ENCODE results near the gene SIRPA.

Gene SIRPA

DNA sequence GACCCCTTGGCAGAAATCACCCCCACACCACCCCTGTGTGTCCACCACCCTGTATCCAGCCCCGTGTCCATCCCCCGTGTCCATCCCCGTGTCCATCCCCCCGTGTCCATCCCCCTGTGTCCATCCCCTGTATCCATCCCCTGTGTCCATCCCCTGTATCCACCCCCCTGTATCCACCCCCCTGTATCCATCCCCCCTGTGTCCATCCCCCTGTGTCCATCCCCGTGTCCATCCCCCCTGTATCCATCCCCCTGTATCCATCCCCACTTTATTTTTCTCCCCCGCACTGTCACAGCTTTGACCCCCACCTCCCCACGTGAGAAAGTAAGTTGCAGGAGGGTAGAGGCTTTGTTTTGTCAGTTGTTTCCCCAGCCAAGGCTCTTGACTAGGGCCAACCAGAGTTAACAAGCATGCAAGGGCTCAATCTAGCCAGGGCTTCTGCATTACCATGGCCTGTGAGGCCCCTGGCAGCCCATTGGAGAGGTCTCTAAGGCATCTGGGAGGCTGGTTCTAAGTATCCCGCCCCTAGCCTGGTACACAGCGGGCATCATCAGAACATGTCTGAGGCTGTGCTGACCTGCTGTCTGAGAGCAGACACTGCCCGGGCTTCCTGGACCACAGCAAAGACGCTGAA, 18.1 kb upstream of the SIRPA start:
- Mint-ChIP-seq H3K27ac (no peak overlapping the region), H3K4me1 (no peaks in the 10 kb centered on the region), H3K4me3 (no peak overlapping the region), H3K27me3 (no peaks in the 10 kb centered on the region), H3K36me3 (no peaks in the 10 kb centered on the region), H3K9me3 (no peaks in the 10 kb centered on the region)

DNA sequence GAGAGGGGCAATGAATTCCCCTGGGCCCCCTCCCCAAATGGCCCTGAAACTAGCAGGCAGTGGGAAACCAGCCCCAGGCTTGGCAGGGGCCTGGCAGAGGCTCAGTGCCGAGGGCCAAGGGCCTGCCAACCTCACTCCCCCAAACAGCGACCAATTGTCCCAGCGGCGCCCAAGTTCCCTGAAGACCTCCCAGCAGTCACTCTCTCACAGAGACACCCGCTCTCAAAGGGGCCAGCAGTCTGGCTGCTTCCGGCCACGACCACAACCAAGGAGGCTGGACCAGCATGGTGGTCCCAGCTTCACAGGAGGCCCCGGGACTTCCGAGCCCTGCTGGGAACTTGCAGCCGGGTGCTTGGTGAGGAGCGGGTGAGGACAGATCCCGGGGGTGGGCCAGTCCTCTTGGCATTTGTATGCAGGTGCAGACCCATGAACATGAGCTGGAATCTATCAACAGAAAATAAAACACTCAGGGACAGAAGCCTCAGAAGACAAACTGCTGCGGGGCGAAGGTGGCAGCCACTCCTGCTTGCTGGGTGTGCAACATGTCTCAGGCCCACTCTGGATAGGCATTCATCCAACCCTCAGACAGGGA, 17.5 kb upstream of the SIRPA start:
- no peaks in the 10 kb centered on the region for H3K4me1 Mint-ChIP-seq
- H3K27ac Mint-ChIP-seq: no peak overlapping the region
- H3K9me3 Mint-ChIP-seq: no peaks in the 10 kb centered on the region
- H3K27me3 Mint-ChIP-seq: no peaks in the 10 kb centered on the region
- no peak overlapping the region for H3K4me3 Mint-ChIP-seq
- H3K36me3 Mint-ChIP-seq: no peaks in the 10 kb centered on the region

DNA sequence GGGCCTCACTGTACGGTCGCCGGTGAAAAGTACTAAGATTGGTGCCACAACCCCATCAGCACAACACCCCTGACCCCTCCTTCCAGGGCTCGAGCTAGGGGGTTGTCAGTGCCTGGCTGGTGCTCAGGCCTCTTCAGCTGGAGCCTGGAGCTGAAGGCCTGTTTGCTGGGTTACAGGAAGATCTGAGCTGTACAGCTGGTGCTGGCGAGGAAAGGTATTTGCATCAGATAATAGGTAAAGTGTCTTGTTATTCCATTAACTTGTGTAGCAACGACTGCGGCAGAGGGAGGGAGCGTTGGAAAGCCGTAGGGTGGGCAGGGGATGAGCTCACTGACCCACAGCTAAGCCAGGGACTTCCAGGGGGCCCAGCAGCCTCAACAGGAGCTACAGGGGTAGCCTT, 15.8 kb upstream of the SIRPA start:
- H3K4me1 Mint-ChIP-seq: peaks cover 8% of the 10 kb centered on the region
- H3K9me3 Mint-ChIP-seq: no peaks in the 10 kb centered on the region

DNA sequence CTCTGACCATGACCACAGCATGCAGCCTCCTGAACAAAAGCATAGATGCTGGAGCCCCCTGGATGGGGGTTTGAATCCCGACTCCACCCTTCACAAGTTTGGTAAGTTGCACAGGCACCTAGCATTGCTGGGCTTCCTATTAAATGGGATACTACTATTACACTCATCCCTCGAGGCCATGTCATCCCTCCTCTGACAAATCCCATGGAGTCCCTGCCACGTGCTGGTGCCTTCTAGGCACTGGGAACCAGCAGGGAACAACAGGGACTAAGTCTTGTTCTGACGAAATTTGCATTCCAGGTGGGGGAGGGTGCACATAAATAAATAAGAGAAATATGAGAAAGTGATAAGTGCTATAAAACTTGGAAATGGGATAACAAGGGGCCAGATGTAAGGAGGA, 15.3 kb upstream of the SIRPA start:
- peaks cover 8% of the 10 kb centered on the region for H3K4me1 Mint-ChIP-seq
- H3K36me3 Mint-ChIP-seq: no peaks in the 10 kb centered on the region
- no peaks in the 10 kb centered on the region for H3K27me3 Mint-ChIP-seq
- no peak overlapping the region for H3K27ac Mint-ChIP-seq
- H3K9me3 Mint-ChIP-seq: no peaks in the 10 kb centered on the region
- no peak overlapping the region for H3K4me3 Mint-ChIP-seq

More for the DNA sequence above, 15.8 kb upstream of the SIRPA start:
- Mint-ChIP-seq H3K27ac (no peak overlapping the region), H3K36me3 (no peaks in the 10 kb centered on the region), H3K27me3 (no peaks in the 10 kb centered on the region), H3K4me3 (no peak overlapping the region)

DNA sequence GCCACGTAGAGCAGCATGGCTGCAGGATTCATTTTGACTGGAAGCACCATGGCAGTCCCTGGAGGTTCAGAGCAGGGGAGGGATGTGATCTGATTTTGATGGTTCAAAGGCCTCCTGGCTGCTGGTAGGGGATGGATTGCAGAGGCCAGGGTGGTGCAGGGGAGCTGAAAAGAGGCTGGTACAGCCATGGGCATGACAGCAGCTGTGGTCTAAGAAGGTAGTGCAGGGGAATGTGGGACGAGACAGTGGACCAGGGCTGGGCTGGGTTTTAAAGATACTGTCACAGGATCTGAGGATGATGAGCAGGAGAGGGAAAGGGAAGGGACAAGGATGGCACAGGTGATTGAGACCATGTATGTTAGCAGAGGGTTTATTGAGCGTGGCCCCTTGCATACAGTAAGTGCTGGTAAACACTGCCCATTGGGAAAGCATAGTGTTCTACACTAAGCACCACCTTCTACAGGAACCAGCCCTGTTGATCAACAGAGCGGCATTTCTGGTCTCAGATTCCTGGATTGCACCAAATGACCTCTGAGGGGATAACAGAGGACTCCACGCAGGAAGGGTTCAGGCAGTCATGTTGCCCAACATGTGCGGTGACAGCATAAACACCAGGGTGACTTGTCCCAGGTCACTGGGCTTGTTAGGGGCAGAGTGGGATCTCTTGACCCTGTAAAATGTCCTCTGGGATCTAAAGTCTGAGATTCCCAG, 14.5 kb upstream of the SIRPA start:
- no peaks in the 10 kb centered on the region for H3K27me3 Mint-ChIP-seq
- peaks cover 8% of the 10 kb centered on the region for H3K4me1 Mint-ChIP-seq
- H3K9me3 Mint-ChIP-seq: no peaks in the 10 kb centered on the region
- H3K36me3 Mint-ChIP-seq: no peaks in the 10 kb centered on the region
- H3K4me3 Mint-ChIP-seq: no peak overlapping the region
- no peak overlapping the region for H3K27ac Mint-ChIP-seq

DNA sequence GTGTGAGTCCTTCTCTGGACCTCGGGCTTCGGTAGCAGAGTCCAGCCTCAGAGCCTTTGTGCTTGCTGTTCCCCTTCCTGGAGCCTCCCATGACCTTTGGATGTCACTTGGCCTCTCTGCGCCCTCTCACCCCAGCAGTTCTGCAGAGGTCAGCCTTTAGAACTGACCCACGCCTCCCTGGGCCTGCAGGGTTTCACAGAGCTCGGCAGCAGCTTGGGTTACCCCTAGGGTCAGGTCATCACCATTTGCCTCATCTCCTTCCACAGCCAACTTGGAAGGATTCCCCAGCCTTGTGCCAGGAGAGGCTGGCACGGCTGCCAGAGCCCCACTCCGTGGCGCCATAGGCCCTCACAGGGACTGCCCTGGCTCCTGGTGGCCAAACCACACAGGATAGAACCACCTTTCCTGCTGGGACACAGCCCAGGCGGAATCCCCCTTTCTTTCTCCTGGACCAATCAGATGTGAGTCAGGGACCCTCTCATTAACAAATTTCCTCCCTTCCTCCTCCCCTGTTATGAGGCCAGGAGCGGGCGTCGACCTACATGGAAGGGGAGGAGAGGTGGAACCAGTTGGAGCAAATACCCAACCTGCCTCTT, 13.9 kb upstream of the SIRPA start:
- H3K27me3 Mint-ChIP-seq: no peaks in the 10 kb centered on the region
- no peak overlapping the region for H3K27ac Mint-ChIP-seq
- H3K4me1 Mint-ChIP-seq: peaks cover 8% of the 10 kb centered on the region
- H3K9me3 Mint-ChIP-seq: no peaks in the 10 kb centered on the region
- H3K4me3 Mint-ChIP-seq: no peak overlapping the region
- H3K36me3 Mint-ChIP-seq: no peaks in the 10 kb centered on the region

DNA sequence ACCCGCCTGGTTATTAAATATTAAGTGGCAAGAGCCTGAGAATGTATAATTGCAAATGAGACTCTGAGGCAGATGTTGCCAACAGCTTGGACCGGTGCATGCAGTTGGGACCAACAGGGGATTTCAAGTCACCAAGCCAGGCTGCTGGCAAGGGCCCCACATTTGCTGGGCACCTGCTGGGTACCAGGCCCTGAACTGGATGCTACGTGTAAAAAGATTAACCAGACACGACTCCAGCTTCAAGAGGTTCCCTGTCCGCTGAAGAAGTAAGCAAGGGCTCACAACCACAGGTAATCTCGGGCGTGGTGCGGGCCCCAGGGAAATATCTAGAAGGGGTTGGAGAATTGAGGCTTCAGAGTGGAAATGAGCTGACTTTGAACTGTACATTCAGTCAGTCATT, 13.2 kb upstream of the SIRPA start:
- H3K4me3 Mint-ChIP-seq: no peak overlapping the region
- no peak overlapping the region for H3K27ac Mint-ChIP-seq
- no peaks in the 10 kb centered on the region for H3K9me3 Mint-ChIP-seq
- H3K27me3 Mint-ChIP-seq: no peaks in the 10 kb centered on the region
- peaks cover 8% of the 10 kb centered on the region for H3K4me1 Mint-ChIP-seq
- no peaks in the 10 kb centered on the region for H3K36me3 Mint-ChIP-seq

DNA sequence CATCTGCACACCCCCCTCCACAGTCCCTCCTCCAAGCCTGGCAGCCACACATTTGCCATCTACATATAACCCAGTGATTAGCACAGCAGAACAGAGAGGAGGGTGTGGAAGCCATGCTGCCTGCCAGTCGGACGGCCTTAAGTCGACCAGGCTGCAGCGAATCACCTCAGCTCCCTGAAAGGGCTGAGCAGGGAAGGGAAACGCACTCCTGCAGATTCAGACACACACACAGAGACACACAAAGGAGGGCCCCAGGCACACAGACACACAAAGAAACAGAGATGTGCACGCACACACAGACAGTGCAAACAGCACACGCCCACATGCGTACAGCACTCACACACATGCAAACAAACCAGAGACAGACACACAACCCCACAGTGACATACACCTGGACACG, 11.2 kb upstream of the SIRPA start:
- Mint-ChIP-seq H3K4me3 (no peak overlapping the region), H3K9me3 (no peaks in the 10 kb centered on the region), H3K27ac (no peak overlapping the region), H3K36me3 (no peaks in the 10 kb centered on the region), H3K4me1 (peaks cover 8% of the 10 kb centered on the region), H3K27me3 (peaks cover 10% of the 10 kb centered on the region)

DNA sequence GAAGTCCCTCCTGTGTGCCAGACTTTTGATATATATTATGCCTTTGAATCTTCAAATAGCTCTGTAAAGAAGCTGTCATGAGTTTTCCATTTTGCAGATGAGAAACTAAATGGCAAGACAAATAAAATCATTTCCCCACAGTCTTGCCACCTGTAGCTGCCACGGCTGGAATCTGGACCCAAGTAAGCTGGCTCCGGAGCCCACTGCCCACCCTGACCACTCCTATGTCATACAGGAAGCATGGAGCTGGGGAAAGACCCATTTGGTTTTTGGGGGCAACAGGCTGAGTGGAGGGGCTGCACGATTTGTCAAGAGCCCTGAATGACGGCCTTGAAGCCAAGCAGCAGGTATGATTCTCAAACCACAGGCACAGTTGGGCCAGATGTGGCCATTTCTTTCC, 10.0 kb upstream of the SIRPA start:
- Mint-ChIP-seq H3K9me3 (no peaks in the 10 kb centered on the region), H3K27ac (no peak overlapping the region), H3K4me1 (peaks cover 8% of the 10 kb centered on the region), H3K27me3 (peaks cover 13% of the 10 kb centered on the region), H3K36me3 (no peaks in the 10 kb centered on the region), H3K4me3 (no peak overlapping the region)

DNA sequence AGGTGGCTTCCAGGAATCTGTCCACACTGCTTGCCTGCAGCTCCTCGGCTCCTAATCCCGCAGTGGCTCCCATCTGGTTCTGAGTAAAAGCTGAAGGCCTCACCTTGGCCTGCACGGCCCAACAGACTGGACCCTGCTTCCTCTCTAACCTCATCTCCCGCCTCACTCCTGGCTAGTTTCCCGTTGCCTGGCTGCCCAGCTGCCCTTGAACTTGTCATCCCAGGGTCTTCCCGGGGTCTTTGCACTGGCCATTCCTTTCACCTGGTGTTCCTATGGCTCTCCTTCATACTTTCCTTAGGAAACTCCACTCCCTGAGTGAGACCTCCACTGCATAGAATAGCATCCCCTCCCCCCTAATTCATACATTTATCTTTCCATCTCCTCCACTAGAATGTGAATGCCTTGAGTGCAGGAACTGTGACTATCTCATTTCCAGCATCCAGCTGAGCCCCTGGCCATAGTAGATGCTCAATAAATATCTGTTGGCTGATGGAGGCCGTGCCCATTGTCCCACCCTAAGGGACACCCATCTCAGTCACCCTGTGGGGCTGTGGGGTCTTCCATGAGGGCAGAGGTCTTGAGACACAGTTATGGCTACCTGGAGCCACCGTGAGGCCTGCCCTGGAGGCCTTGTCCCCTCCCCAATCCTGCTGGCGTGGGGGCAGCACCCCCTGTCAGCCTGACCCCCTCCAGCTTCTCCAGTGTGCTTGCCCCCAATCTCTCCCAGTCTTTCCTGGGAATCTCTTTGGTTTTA, 9.1 kb upstream of the SIRPA start:
- H3K36me3 Mint-ChIP-seq: no peaks in the 10 kb centered on the region
- no peaks in the 10 kb centered on the region for H3K9me3 Mint-ChIP-seq
- H3K4me3 Mint-ChIP-seq: no peak overlapping the region
- H3K27ac Mint-ChIP-seq: no peak overlapping the region
- H3K27me3 Mint-ChIP-seq: peaks cover 14% of the 10 kb centered on the region
- H3K4me1 Mint-ChIP-seq: peaks cover 8% of the 10 kb centered on the region

DNA sequence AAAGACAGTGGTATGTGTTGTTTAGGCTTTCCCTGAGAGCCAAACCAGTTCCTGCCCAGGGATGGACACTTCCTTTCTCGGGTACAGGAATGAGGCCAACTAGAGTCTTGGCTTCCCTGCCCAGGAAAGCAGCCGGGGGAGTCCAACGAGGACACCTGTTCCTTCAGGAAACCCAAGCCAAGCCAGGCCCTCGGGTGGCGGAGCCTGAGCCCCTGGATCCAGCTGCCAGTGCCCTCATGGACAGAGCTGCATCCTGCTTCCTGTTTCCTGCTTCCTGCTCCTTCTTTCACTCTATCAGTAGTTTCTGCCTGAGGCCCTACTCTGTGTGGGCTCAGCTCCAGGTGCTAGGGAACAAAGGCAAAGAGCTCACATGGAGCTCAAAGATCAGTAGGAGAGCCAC, 7.9 kb upstream of the SIRPA start:
- no peaks in the 10 kb centered on the region for H3K9me3 Mint-ChIP-seq
- H3K27me3 Mint-ChIP-seq: peaks cover 19% of the 10 kb centered on the region
- no peak overlapping the region for H3K27ac Mint-ChIP-seq
- no peaks in the 10 kb centered on the region for H3K36me3 Mint-ChIP-seq
- no peak overlapping the region for H3K4me3 Mint-ChIP-seq
- peaks cover 8% of the 10 kb centered on the region for H3K4me1 Mint-ChIP-seq

DNA sequence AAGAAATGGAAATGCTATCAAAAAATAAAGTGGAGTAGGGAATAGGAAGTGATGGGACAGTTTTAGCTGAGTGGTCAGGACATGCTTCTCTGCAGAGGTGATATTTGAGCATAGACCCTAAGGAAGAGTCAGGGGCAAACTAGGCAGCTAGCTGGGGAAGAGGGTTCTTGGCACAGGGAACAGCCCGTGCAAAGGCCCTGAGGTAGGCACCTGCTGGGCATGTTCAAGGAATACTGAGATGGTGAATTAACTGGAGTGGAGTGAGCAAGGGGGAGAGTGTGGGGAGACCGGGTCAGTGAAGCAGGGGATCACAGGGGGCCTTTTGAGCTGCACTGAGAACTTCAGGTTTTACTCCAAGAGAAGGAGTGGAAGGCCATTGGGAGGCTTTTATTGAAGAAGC, 7.5 kb upstream of the SIRPA start:
- no peaks in the 10 kb centered on the region for H3K36me3 Mint-ChIP-seq
- peaks cover 23% of the 10 kb centered on the region for H3K27me3 Mint-ChIP-seq

DNA sequence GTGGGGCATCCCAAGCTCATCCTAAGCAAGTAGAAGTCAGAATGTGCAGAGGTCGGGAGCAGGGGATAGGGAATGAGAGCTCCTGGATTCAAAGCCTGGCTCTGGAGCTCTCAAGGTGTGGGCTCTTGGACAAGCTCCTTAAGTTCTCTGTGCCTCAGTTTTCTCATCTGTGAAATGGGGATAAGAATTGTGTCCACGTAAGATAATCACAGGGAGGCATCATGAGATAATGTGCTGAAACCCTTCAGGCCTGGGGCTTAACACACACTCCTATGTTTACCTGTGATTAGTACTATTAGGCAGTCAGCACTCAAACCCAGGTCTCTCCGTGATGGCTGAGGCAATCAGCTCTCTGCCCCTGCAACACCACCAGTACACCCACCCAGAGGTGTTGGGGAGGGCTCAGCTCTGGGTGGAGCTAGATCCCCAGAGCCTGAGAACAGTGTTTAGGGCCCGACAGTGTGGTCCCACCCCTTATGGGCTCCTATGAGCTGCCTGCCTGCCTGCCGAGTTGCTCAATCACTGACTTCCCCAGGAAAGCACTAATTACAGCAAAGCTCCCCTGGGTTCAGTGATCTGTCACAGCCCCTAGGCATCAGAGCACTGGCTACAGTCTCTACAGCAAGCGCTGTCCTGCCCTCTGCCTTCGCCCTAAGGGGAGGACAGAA, 6.3 kb upstream of the SIRPA start:
- H3K9me3 Mint-ChIP-seq: no peaks in the 10 kb centered on the region
- H3K4me3 Mint-ChIP-seq: no peak overlapping the region
- peaks cover 30% of the 10 kb centered on the region for H3K27me3 Mint-ChIP-seq
- no peaks in the 10 kb centered on the region for H3K4me1 Mint-ChIP-seq
- no peaks in the 10 kb centered on the region for H3K36me3 Mint-ChIP-seq
- no peak overlapping the region for H3K27ac Mint-ChIP-seq

More for the DNA sequence above, 7.5 kb upstream of the SIRPA start:
- H3K4me1 Mint-ChIP-seq: peaks cover 8% of the 10 kb centered on the region
- H3K4me3 Mint-ChIP-seq: no peak overlapping the region
- no peak overlapping the region for H3K27ac Mint-ChIP-seq
- H3K9me3 Mint-ChIP-seq: no peaks in the 10 kb centered on the region

DNA sequence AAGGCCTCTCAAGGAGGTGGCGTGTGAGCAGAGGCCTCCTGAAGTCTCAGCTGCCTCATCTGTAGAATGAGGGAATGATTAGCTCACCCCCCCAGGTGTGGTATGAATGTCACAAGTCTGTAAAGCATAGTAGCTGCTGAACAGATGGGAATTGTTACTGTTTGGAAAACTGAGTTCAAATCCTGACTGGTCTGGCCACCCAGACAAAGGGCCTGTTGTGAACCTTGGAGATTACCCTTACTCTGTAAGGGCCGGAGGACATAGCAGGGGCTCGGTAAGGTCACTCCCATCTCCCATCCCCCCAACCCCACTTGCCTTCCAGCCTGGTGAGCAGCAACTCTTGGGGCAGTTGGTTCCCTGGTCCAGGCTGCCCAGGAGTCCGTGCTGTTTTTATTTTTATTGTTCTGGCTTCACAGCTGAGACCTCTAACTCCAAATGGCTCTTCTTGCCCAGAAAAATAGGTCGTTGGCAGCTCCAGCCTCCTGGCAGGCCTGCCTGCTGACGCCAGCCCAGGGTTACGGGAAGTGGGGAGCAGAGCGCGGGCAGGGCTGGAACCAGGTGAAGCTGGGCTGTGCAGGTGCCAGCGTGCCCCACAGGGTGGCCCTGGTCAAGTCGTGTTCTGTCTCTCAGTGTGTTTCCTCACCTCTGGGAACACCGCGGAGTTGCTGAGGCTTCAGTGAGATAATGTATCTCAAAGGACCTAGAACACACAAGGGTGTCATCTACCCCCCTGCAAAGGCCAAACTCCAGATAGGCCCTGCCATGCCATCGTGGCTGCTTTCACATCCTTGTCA, 4.5 kb upstream of the SIRPA start:
- H3K4me3 Mint-ChIP-seq: no peak overlapping the region
- no peaks in the 10 kb centered on the region for H3K9me3 Mint-ChIP-seq
- H3K27ac Mint-ChIP-seq: no peak overlapping the region
- H3K4me1 Mint-ChIP-seq: no peaks in the 10 kb centered on the region
- peaks cover 36% of the 10 kb centered on the region for H3K27me3 Mint-ChIP-seq
- no peaks in the 10 kb centered on the region for H3K36me3 Mint-ChIP-seq
